Hepatocyte (in vitro differentiated cells): Measurements from ENCODE around the gene ATG14.

ENCODE experiments used
- CTCF ChIP-seq: fragments of 200-600 bp; sonication (generic); IDR thresholded peaks from 2 replicates; pipeline ENCODE4 v1.5.1; 2016; ENCODE audit warnings: antibody characterized with exemption, mild to moderate bottlenecking; ENCODE audit not compliant: poor library complexity
- EZH2 ChIP-seq: fragments of 200-600 bp; sonication (generic); IDR thresholded peaks from 2 replicates; pipeline ENCODE4 v1.6.1; 2016; ENCODE audit warnings: antibody characterized with exemption, mild to moderate bottlenecking, borderline replicate concordance

GRCh38 chr14:55384536-55384935 is 27.1 kb downstream of the ATG14 start:
- TF ChIP-seq CTCF (no peak), EZH2 (no peak)
